Activated CD4-positive, alpha-beta T cell treated with anti-CD3 and anti-CD28 coated beads, Interleukin-2, amount 10 ng/mL, durations not matched to agents 7 days and 5 days (primary cell): ENCODE measurements around the gene R3HDM2. TPM values are rescaled to one million over a fixed set of nuclear protein-coding genes. Genes with fewer than 3 reads are reported as not detected.
"Not testable (repeated sequence)": the region's sequence is repeated elsewhere in the genome, so short reads cannot be mapped to it uniquely, and the experiment has no call there.

ENCODE experiments used
- CTCF ChIA-PET: fragments of 350-600 bp; sonication (Branson Sonifier 250); formaldehyde crosslinking; loops from one replicate; lab custom pipeline; 2021; ENCODE audit warnings: antibody characterized with exemption; lab: Charles Lee
- POLR2A ChIA-PET: fragments of 350-600 bp; sonication (Branson Sonifier 250); formaldehyde crosslinking; loops from one replicate; lab custom pipeline; 2021; ENCODE audit warnings: antibody characterized with exemption; lab: Charles Lee
- DNase-seq: peaks from one replicate; pipeline ENCODE4 v3.0.0-alpha.2; 2020
- H3K27ac Mint-ChIP-seq: one replicate; pipeline ENCODE4 v1.8.0; 2021; ENCODE audit warnings: mild to moderate bottlenecking, moderate library complexity, mixed read lengths
- H3K27me3 Mint-ChIP-seq: one replicate; pipeline ENCODE4 v1.8.0; 2021; ENCODE audit warnings: mixed read lengths
- H3K36me3 Mint-ChIP-seq: one replicate; pipeline ENCODE4 v1.8.0; 2021; ENCODE audit warnings: low read depth, mixed read lengths
- H3K4me1 Mint-ChIP-seq: one replicate; pipeline ENCODE4 v1.8.0; 2021; ENCODE audit warnings: mixed read lengths
- H3K4me3 Mint-ChIP-seq: one replicate; pipeline ENCODE4 v1.8.0; 2021; ENCODE audit warnings: mild to moderate bottlenecking, moderate library complexity, mixed read lengths
- H3K9me3 Mint-ChIP-seq: one replicate; pipeline ENCODE4 v1.8.0; 2021; ENCODE audit warnings: mixed read lengths
- total RNA-seq, 2 experiments: library from RNA; stranded (reverse); gene quantifications; one replicate each; pipeline ENCODE4 v1.2.3, GENCODE V29; 2021

The R3HDM2 gene
- total RNA-seq, 2 experiments from 2014 or later, result 71.6 to 74.5 TPM

GRCh38 chr12:57319678-57320469 lies 111.0 kb downstream of the R3HDM2 start:
- H3K4me3 Mint-ChIP-seq, result no peak overlapping the region
- no peak for DNase-seq
- POLR2A ChIA-PET, result no interaction called here
- H3K27me3 Mint-ChIP-seq, result no peaks in the 10 kb centered on the region
- no peaks in the 10 kb centered on the region for H3K9me3 Mint-ChIP-seq
- no peaks in the 10 kb centered on the region for H3K4me1 Mint-ChIP-seq
- no peak overlapping the region for H3K27ac Mint-ChIP-seq
- no peaks in the 10 kb centered on the region for H3K36me3 Mint-ChIP-seq
- CTCF ChIA-PET, result interaction anchor here (0.6 to 2.4 kb wide), 3 partner anchors 12 to 43 kb away, joined by 3 to 7 read pairs (median 3); no protein-coding TSS in a partner anchor

- ChIA-PET CTCF (interaction anchor here (0.8 to 1.8 kb wide), 2 partner anchors 9 to 136 kb away, joined by 3 to 5 read pairs; no protein-coding TSS in a partner anchor), POLR2A (no interaction called here)
- peaks cover 2% of the 10 kb centered on the region for H3K36me3 Mint-ChIP-seq
- H3K4me3 Mint-ChIP-seq, result no peak overlapping the region
- no peaks in the 10 kb centered on the region for H3K9me3 Mint-ChIP-seq
- no peaks in the 10 kb centered on the region for H3K27me3 Mint-ChIP-seq
- no peak overlapping the region for H3K27ac Mint-ChIP-seq
- H3K4me1 Mint-ChIP-seq, result peaks cover 2% of the 10 kb centered on the region
- DNase-seq, result no peak
These were observed 115.2 kb downstream of the R3HDM2 start for GRCh38 chr12:57315681-57316080.

DNA sequence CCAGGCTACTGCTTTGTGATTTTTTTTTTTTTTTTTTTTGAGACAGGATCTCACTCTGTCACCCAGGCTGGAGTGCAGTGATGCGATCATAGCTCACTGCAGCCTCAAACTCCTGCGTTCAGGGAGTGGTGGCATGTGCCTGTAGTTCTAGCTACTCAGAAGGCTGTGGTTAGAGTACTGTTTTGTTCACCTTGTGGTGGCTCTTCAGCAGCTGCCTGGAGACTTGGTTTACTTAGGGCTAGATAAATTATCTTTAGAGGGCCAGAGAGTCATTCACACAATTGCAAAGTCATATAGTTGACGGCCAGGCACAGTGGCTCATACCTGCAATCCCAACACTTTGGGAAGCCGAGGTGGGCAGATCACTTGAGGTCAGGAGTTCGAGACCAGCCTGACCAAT lies 118.6 kb downstream of the R3HDM2 start:
- POLR2A ChIA-PET, result interaction anchor here (0.7 kb wide), 1 partner anchor 25 kb away, joined by 3 read pairs; no protein-coding TSS in a partner anchor
- CTCF ChIA-PET, result interaction anchor here (1.3 kb wide), 1 partner anchor 34 kb away, joined by 3 read pairs; no protein-coding TSS in a partner anchor
- DNase-seq, H3K4me3 Mint-ChIP-seq, H3K9me3 Mint-ChIP-seq, H3K27ac Mint-ChIP-seq, H3K36me3 Mint-ChIP-seq, H3K4me1 Mint-ChIP-seq, H3K27me3 Mint-ChIP-seq: not testable (repeated sequence)

DNA sequence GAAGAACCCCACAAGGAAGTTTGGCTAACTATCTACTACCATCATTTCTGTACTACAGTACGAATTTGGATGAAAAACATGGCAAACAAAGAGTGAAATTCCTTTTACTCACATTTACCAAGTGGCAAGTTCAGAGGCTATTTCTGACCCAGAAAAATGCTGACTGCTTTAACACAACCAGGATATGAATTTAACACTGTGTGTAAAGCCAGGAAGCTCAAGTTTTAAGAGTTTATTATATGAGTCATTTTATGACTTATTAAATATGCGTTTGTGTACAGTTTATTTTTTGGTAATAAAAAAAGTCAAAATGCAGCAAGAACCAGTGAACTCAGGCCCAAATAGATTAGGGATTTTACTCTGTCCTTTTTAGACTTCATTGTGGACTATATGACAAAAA lies 121.4 kb downstream of the R3HDM2 start:
- no peaks in the 10 kb centered on the region for H3K27me3 Mint-ChIP-seq
- ChIA-PET POLR2A (no interaction called here), CTCF (interaction anchor here (0.6 to 2.7 kb wide), 4 partner anchors 8 to 326 kb away, joined by 3 to 19 read pairs (median 10); partner anchors contain the start of gene GLI1)
- no peak overlapping the region for H3K4me3 Mint-ChIP-seq
- DNase-seq, result no peak
- H3K27ac Mint-ChIP-seq, result no peak overlapping the region
- peaks cover 12% of the 10 kb centered on the region for H3K36me3 Mint-ChIP-seq
- no peaks in the 10 kb centered on the region for H3K9me3 Mint-ChIP-seq
- H3K4me1 Mint-ChIP-seq, result peaks cover 5% of the 10 kb centered on the region

GRCh38 chr12:57300961-57301584 lies 129.8 kb downstream of the R3HDM2 start:
- Mint-ChIP-seq H3K27me3 (no peaks in the 10 kb centered on the region), H3K4me1 (no peaks in the 10 kb centered on the region), H3K9me3 (no peaks in the 10 kb centered on the region), H3K27ac (no peak overlapping the region), H3K4me3 (no peak overlapping the region), H3K36me3 (peaks cover 29% of the 10 kb centered on the region)
- ChIA-PET POLR2A (interaction anchor here (0.7 kb wide), 1 partner anchor 159 kb away, joined by 3 read pairs; no protein-coding TSS in a partner anchor), CTCF (interaction anchor here (0.7 to 2.1 kb wide), 5 partner anchors 9 to 151 kb away, joined by 3 to 5 read pairs (median 3); no protein-coding TSS in a partner anchor)
- no peak for DNase-seq

DNA sequence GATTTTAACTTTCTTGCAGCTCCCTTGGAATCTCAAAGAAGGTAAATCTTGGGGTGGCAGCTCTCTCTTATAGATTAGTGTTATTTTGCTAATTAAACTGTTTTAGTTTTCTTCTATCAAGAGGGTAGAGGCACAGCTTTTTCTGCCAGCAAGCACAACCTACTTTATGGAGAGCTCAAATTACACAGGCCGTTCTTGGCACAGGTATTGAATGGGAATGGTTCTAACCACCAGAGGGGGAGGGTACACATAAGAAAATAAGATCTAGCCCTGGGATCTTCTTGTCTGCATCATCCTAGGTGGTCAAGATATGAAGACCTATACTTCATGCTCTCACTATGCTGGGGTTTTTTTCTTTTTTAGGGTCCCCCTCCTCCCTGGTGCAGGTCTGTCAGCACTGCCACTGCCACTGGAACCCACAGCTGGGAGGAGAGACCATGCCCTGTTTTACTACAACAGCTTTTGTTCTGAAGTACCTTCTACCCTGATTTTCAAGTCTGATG lies 131.3 kb downstream of the R3HDM2 start:
- H3K36me3 Mint-ChIP-seq, result peaks cover 32% of the 10 kb centered on the region
- no peak overlapping the region for H3K27ac Mint-ChIP-seq
- H3K4me1 Mint-ChIP-seq, result no peaks in the 10 kb centered on the region
- ChIA-PET CTCF (interaction anchor here (1.3 to 2.3 kb wide), 3 partner anchors 9 to 152 kb away, joined by 3 to 5 read pairs (median 5); no protein-coding TSS in a partner anchor), POLR2A (no interaction called here)
- H3K9me3 Mint-ChIP-seq, result no peaks in the 10 kb centered on the region
- no peak for DNase-seq
- no peaks in the 10 kb centered on the region for H3K27me3 Mint-ChIP-seq
- H3K4me3 Mint-ChIP-seq, result no peak overlapping the region

DNA sequence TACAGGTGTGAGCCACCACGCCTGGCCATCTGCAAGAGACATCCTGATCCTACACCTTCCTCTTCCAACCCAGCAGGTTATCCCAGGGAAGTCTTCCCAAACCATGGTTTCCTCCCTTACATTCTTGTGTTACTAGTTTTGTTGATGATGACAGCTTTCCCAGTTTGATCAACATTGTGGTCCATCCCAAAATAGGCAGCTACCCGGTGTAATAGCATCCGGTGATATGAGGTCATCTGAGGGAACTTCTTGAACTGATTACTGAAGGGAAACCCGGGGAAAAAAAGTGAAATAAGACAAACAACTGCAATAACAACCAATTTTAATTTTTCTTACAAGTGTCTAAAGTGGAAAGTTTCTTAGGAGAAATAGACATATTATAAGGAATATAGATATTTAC lies 134.6 kb downstream of the R3HDM2 start:
- H3K36me3 Mint-ChIP-seq, result peaks cover 36% of the 10 kb centered on the region
- H3K27ac Mint-ChIP-seq, result no peak overlapping the region
- H3K9me3 Mint-ChIP-seq, result no peaks in the 10 kb centered on the region
- no peak overlapping the region for H3K4me3 Mint-ChIP-seq
- H3K4me1 Mint-ChIP-seq, result no peaks in the 10 kb centered on the region
- POLR2A ChIA-PET, result interaction anchor here (0.7 kb wide), 1 partner anchor 9 kb away, joined by 6 read pairs; no protein-coding TSS in a partner anchor
- CTCF ChIA-PET, result interaction anchor here (1.0 kb wide), 1 partner anchor 11 kb away, joined by 3 read pairs; no protein-coding TSS in a partner anchor
- no peaks in the 10 kb centered on the region for H3K27me3 Mint-ChIP-seq
- no peak for DNase-seq

DNA sequence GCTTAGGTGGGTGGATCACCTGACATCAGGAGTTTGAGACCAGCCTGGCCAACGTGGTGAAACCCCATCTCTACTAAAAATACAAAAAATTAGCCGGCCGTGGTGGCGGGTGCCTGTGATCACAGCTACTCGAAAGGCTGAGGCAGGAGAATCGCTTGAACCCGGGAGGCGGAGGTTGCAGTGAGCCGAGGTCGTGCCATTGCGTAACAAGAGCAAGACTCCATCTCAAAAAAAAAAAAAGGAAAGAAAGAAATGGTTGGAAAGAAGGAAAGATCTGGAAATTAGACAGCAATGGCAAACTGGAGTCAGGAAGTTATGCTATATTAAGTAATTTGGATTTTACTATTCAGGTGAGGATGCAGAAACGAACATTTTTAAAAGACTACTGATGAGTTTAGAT lies 148.8 kb downstream of the R3HDM2 start:
- H3K27ac Mint-ChIP-seq, H3K4me3 Mint-ChIP-seq, DNase-seq, H3K27me3 Mint-ChIP-seq, H3K9me3 Mint-ChIP-seq, POLR2A ChIA-PET: not testable (repeated sequence)
- peaks cover 21% of the 10 kb centered on the region for H3K4me1 Mint-ChIP-seq
- peaks cover 58% of the 10 kb centered on the region for H3K36me3 Mint-ChIP-seq
- CTCF ChIA-PET, result interaction anchor here (0.6 to 1.0 kb wide), 2 partner anchors 171 to 430 kb away, joined by 3 to 4 read pairs; no protein-coding TSS in a partner anchor

- ChIA-PET CTCF (interaction anchor here (0.9 kb wide), 1 partner anchor 176 kb away, joined by 3 read pairs; no protein-coding TSS in a partner anchor), POLR2A (no interaction called here)
- no peaks in the 10 kb centered on the region for H3K9me3 Mint-ChIP-seq
- H3K4me1 Mint-ChIP-seq, result peaks cover 23% of the 10 kb centered on the region
- peak; percentile 68 for DNase-seq
- peak overlapping the region; percentile 91 for H3K27ac Mint-ChIP-seq
- H3K36me3 Mint-ChIP-seq, result peaks cover 54% of the 10 kb centered on the region
- no peaks in the 10 kb centered on the region for H3K27me3 Mint-ChIP-seq
- peak overlapping the region; percentile 12 for H3K4me3 Mint-ChIP-seq
These were observed 150.4 kb downstream of the R3HDM2 start for GRCh38 chr12:57280211-57281062.

DNA sequence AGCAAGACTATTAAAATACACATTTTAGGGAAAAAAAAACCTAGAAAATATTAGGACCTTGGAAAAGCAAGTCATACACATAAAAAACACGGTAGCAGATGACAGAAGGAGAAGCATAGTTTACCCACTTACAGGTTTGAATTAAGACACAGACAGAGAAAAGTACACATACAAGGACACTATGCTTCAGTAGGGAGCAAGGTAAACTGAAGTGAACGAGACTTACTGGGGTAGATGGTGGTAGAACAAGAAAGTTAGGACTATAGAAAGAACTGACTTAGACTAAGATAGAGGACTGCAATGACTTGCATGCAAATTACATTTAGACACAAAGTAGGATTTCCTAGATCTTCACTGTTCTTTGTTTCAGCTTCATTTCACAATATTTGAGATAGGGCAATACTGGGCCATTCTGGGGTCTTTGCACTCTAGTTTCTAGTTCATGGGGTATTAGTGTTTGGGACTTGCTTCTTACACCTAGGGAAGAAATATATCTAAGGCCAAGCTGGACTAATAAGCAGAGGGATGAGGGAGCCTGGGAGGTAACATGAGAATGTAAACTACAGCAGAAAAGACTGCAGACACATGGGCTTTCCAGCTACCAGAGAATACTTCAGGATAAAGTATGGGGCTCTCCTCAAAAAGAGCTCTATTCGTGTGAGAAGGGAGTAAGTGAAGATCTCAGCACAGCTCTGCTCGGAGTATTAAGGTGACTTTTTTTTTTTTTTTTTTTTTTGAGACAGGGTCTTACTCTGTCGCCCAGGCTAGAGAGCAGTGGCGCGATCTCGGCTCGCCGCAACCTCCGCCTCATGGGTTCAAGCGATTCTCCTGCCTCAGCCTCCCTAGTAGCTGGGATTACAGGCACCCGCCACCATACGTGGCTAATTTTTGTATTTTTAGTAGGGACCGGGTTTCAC lies 152.1 kb downstream of the R3HDM2 start:
- ChIA-PET CTCF (interaction anchor here (0.6 to 1.4 kb wide), 6 partner anchors 10 to 175 kb away, joined by 3 read pairs; no protein-coding TSS in a partner anchor), POLR2A (no interaction called here)
- peaks cover 68% of the 10 kb centered on the region for H3K36me3 Mint-ChIP-seq
- H3K9me3 Mint-ChIP-seq, result no peaks in the 10 kb centered on the region
- no peak overlapping the region for H3K27ac Mint-ChIP-seq
- no peaks in the 10 kb centered on the region for H3K27me3 Mint-ChIP-seq
- DNase-seq, result no peak
- H3K4me3 Mint-ChIP-seq, result no peak overlapping the region
- peaks cover 25% of the 10 kb centered on the region for H3K4me1 Mint-ChIP-seq

DNA sequence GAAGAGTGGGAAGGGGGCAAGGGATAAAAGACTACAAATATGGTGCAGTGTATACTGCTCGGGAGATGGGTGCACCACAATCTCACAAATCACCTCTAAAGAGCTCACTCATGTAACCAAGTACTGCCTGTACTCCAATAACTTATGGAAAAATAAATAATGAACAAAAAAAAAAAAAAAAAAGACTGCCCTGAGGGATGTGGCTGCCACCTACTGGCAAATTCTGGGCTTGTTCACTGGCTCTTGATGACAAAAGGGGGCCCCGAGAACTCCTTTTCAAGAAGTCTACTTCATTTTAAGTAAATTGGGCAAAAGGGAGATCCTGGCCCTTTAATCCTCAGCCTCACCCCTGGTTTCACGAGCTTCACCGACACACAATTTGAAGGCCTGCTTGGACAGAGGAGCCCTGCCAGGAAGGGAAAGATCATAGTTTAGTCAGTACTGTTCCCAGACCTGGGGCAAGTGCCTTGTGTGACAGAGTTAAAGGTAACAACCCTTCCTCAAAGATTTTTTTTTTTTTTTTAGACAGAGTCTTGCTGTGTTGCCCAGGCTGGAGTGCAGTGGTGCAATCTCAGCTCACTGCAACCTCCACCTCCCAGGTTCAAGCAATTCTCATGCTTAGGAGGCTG lies 153.8 kb downstream of the R3HDM2 start:
- Mint-ChIP-seq H3K4me1 (peaks cover 25% of the 10 kb centered on the region), H3K27me3 (no peaks in the 10 kb centered on the region), H3K9me3 (no peaks in the 10 kb centered on the region), H3K4me3 (no peak overlapping the region), H3K27ac (no peak overlapping the region), H3K36me3 (peaks cover 61% of the 10 kb centered on the region)
- peak; percentile 13 for DNase-seq
- CTCF ChIA-PET, result interaction anchor here (0.6 to 1.6 kb wide), 7 partner anchors 9 to 179 kb away, joined by 3 to 6 read pairs (median 4); no protein-coding TSS in a partner anchor
- POLR2A ChIA-PET, result no interaction called here
